Body of pancreas (tissue), 4 donors: Measurements from ENCODE around the gene P2RX4. TPM values are rescaled to one million over a fixed set of nuclear protein-coding genes. Genes with fewer than 3 reads are reported as not detected.

ENCODE experiments used
- ATAC-seq: fragments of 150-250 bp; one replicate; pipeline ENCODE4 v1.9.1; 2016
- DNase-seq, 4 donors: peaks; one replicate each; pipeline ENCODE4 v3.0.0-alpha.2; 2019
- H3K27ac ChIP-seq, 4 donors: fragments of 200-600 bp; sonication (generic); 1 replicate in 3 of 4; 2 replicates in 1 of 4; pipeline versions ENCODE4 v1.5.1 to v1.6.1; 2016 to 2019; ENCODE audit warnings: mild to moderate bottlenecking in 1 of 4, mixed read lengths in 1 of 4, moderate library complexity in 1 of 4
- H3K27me3 ChIP-seq, 2 donors: fragments of 200-600 bp; sonication (generic); one replicate each; pipeline ENCODE4 v1.6.0; 2016; ENCODE audit warnings: mild to moderate bottlenecking in 1 of 2
- H3K36me3 ChIP-seq, 2 donors: fragments of 200-600 bp; sonication (generic); replicated peaks in 1 of 2; 2 replicates each; pipeline ENCODE4 v1.5.1; 2016; ENCODE audit warnings: low read depth in 2 of 2; ENCODE audit not compliant: insufficient read depth in 1 of 2
- H3K4me1 ChIP-seq: fragments of 200-600 bp; sonication (generic); one replicate; pipeline ENCODE4 v1.6.0; 2016
- H3K4me3 ChIP-seq, 2 donors: fragments of 200-600 bp; sonication (generic); 1 replicate in 1 of 2; 2 replicates in 1 of 2; pipeline ENCODE4 v1.5.1; 2016 to 2019
- H3K9me3 ChIP-seq, 3 donors: fragments of 200-600 bp; sonication (generic); 1 replicate in 2 of 3; 2 replicates in 1 of 3; pipeline ENCODE4 v1.5.1; 2016
- CTCF ChIP-seq, 7 experiments: fragments of 450-650 bp in 4 of 7; fragments of 200-600 bp in 3 of 7; sonication (generic) in 3 of 7; IDR thresholded peaks; one replicate each; pipeline ENCODE4 v1.5.1; 2016 to 2019; ENCODE audit warnings: antibody characterized with exemption in 7 of 7
- POLR2A ChIP-seq, 3 donors: fragments of 450-650 bp; IDR thresholded peaks; one replicate each; pipeline ENCODE4 v1.6.1; 2016; ENCODE audit warnings: antibody characterized with exemption in 3 of 3, mild to moderate bottlenecking in 2 of 3
- WGBS, 2 donors: methylation state at CpG; one replicate each; pipeline ENCODE4 v1.1.5; 2017; 5-methylcytosine and 5-hydroxymethylcytosine counted together
- intact Hi-C: fragments of 100-400 bp; cut with DNase I; formaldehyde crosslinking; loops from one replicate; pipeline ENCODE4 v1.15.1; 2023
- total RNA-seq, 2 donors: library from RNA; depleted of rRNA; stranded (reverse); fragments of >200 nt; gene quantifications; one replicate each; pipeline ENCODE4 v1.1.0, GENCODE V29; 2016

P2RX4 gene
- total RNA-seq, 2 donors from 2014 or later = 50.1 to 58.1 TPM

GRCh38 chr12:121260091-121260490, 50.2 kb downstream of the P2RX4 start:
- no peaks in the 10 kb centered on the region for H3K27me3 ChIP-seq
- no peaks in the 10 kb centered on the region for H3K9me3 ChIP-seq
- no peak for ATAC-seq
- intact Hi-C loops = no loop called here
- H3K27ac ChIP-seq = no peak overlapping the region
- no peaks in the 10 kb centered on the region for H3K4me1 ChIP-seq
- TF ChIP-seq POLR2A (IDR thresholded peaks at IDR 0.05) (no peak), CTCF (IDR thresholded peaks at IDR 0.05) (no peak)
- 88% methylated on average over 7 of the region's 7 CpGs for WGBS, 2 donors
- DNase-seq = no peak
- peaks cover 0 to 7% of the 10 kb centered on the region in 2 donors for H3K36me3 ChIP-seq
- H3K4me3 ChIP-seq = no peak overlapping the region

GRCh38 chr12:121261398-121261797, 51.5 kb downstream of the P2RX4 start:
- Histone ChIP-seq H3K4me1 (no peaks in the 10 kb centered on the region), H3K27me3 (no peaks in the 10 kb centered on the region), H3K4me3 (no peak overlapping the region), H3K9me3 (no peaks in the 10 kb centered on the region), H3K27ac (no peak overlapping the region), H3K36me3 (peaks cover 0 to 9% of the 10 kb centered on the region in 2 donors)
- intact Hi-C loops = no loop called here
- ATAC-seq (no peak), DNase-seq (no peak)
- TF ChIP-seq POLR2A (IDR thresholded peaks at IDR 0.05) (no peak), CTCF (IDR thresholded peaks at IDR 0.05) (no peak)
- WGBS, 2 donors = 89 to 91% methylated on average over 5 to 6 of the region's 6 CpGs

GRCh38 chr12:121263206-121263935, 53.4 kb downstream of the P2RX4 start:
- intact Hi-C loops = no loop called here
- no peak for ATAC-seq
- Histone ChIP-seq H3K27ac (no peak overlapping the region), H3K9me3 (no peaks in the 10 kb centered on the region), H3K36me3 (peaks cover 3 to 11% of the 10 kb centered on the region in 2 donors), H3K27me3 (no peaks in the 10 kb centered on the region), H3K4me3 (no peak overlapping the region), H3K4me1 (no peaks in the 10 kb centered on the region)
- DNase-seq = no peak
- WGBS, 2 donors = 92 to 96% methylated on average over 10 of the region's 10 CpGs
- TF ChIP-seq CTCF (IDR thresholded peaks at IDR 0.05) (no peak), POLR2A (IDR thresholded peaks at IDR 0.05) (no peak)

- Histone ChIP-seq H3K27ac (no peak overlapping the region), H3K4me1 (no peaks in the 10 kb centered on the region), H3K27me3 (no peaks in the 10 kb centered on the region), H3K9me3 (no peaks in the 10 kb centered on the region), H3K36me3 (peaks cover 4 to 11% of the 10 kb centered on the region in 2 donors), H3K4me3 (no peak overlapping the region)
- no peak for DNase-seq
- no peak for TF ChIP-seq POLR2A (IDR thresholded peaks at IDR 0.05)
- no peak for TF ChIP-seq CTCF (IDR thresholded peaks at IDR 0.05)
- WGBS, 2 donors = 92 to 95% methylated on average over 8 of the region's 8 CpGs
- intact Hi-C loops = no loop called here
- ATAC-seq = no peak
Observed at GRCh38 chr12:121264135-121264534, 54.2 kb downstream of the P2RX4 start.

- no peaks in the 10 kb centered on the region for H3K27me3 ChIP-seq
- TF ChIP-seq POLR2A (IDR thresholded peaks at IDR 0.05) (no peak), CTCF (IDR thresholded peaks at IDR 0.05) (no peak)
- H3K4me1 ChIP-seq = no peaks in the 10 kb centered on the region
- H3K9me3 ChIP-seq = no peaks in the 10 kb centered on the region
- ATAC-seq = no peak
- WGBS, 2 donors = 88 to 89% methylated on average over 10 of the region's 10 CpGs
- H3K27ac ChIP-seq = no peak overlapping the region
- intact Hi-C loops = no loop called here
- H3K4me3 ChIP-seq = no peak overlapping the region
- no peak for DNase-seq
- H3K36me3 ChIP-seq = peaks cover 4 to 11% of the 10 kb centered on the region in 2 donors
Observed at GRCh38 chr12:121264951-121265515, 55.1 kb downstream of the P2RX4 start.
